B cell (primary cell): ENCODE measurements around the gene SNX10.

ENCODE experiments used
- EZH2 ChIP-seq: IDR thresholded peaks from 2 replicates; pipeline ENCODE4 v1.6.1; 2012; ENCODE audit warnings: borderline replicate concordance, low read depth, mild to moderate bottlenecking, moderate library complexity, low read length; ENCODE audit not compliant: insufficient read depth, poor library complexity, severe bottlenecking
- TF ChIP-seq, protein P1 (sequence below): fragments of 200-600 bp; IDR thresholded peaks from one replicate; pipeline ENCODE4 v1.8.0; 2022; ENCODE audit warnings: antibody characterized with exemption, mild to moderate bottlenecking

GRCh38 chr7:26423436-26423835 lies 131.8 kb downstream of the SNX10 start:
- TF ChIP-seq, protein P1, sequence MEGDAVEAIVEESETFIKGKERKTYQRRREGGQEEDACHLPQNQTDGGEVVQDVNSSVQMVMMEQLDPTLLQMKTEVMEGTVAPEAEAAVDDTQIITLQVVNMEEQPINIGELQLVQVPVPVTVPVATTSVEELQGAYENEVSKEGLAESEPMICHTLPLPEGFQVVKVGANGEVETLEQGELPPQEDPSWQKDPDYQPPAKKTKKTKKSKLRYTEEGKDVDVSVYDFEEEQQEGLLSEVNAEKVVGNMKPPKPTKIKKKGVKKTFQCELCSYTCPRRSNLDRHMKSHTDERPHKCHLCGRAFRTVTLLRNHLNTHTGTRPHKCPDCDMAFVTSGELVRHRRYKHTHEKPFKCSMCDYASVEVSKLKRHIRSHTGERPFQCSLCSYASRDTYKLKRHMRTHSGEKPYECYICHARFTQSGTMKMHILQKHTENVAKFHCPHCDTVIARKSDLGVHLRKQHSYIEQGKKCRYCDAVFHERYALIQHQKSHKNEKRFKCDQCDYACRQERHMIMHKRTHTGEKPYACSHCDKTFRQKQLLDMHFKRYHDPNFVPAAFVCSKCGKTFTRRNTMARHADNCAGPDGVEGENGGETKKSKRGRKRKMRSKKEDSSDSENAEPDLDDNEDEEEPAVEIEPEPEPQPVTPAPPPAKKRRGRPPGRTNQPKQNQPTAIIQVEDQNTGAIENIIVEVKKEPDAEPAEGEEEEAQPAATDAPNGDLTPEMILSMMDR, result no peak
- TF ChIP-seq EZH2, result no peak
